Suprapubic skin (tissue), 4 donors: ENCODE measurements around the gene ZNF546. TPM values are rescaled to one million over a fixed set of nuclear protein-coding genes. Genes with fewer than 3 reads are reported as not detected.
A peak's percentile ranks its signal among the peaks of the same experiment; 100 is the strongest.
"Not testable (repeated sequence)": the region's sequence is repeated elsewhere in the genome, so short reads cannot be mapped to it uniquely, and the experiment has no call there.

Source experiments
- DNase-seq, 2 donors: peaks; one replicate each; pipeline ENCODE4 v3.0.0-alpha.2; 2019; ENCODE audit warnings: low spot score in 2 of 2
- H3K27ac ChIP-seq: fragments of 200-600 bp; sonication (generic); one replicate; pipeline ENCODE4 v1.5.1; 2019
- H3K27me3 ChIP-seq: fragments of 200-600 bp; sonication (generic); one replicate; pipeline ENCODE4 v1.5.1; 2019
- H3K36me3 ChIP-seq: fragments of 200-600 bp; sonication (generic); one replicate; pipeline ENCODE4 v1.5.1; 2019
- H3K4me1 ChIP-seq: fragments of 200-600 bp; sonication (generic); one replicate; pipeline ENCODE4 v1.5.1; 2019
- H3K4me3 ChIP-seq: fragments of 200-600 bp; sonication (generic); one replicate; pipeline ENCODE4 v1.5.1; 2019; ENCODE audit warnings: mild to moderate bottlenecking
- H3K9me3 ChIP-seq: fragments of 200-600 bp; sonication (generic); one replicate; pipeline ENCODE4 v1.5.1; 2019
- CTCF ChIP-seq, 2 donors: fragments of 200-600 bp in 1 of 2; fragments of 450-650 bp in 1 of 2; sonication (generic) in 1 of 2; IDR thresholded peaks; one replicate each; pipeline ENCODE4 v1.5.1; 2016 to 2019; ENCODE audit warnings: antibody characterized with exemption in 2 of 2, mild to moderate bottlenecking in 1 of 2, moderate library complexity in 1 of 2
- EP300 ChIP-seq: sonication (generic); formaldehyde crosslinking; IDR thresholded peaks from one replicate; pipeline ENCODE4 v1.6.1; 2017; ENCODE audit warnings: antibody characterized with exemption
- POLR2A ChIP-seq, 2 donors: fragments of 450-650 bp; IDR thresholded peaks; one replicate each; pipeline ENCODE4 v1.6.1; 2017; ENCODE audit warnings: antibody characterized with exemption in 2 of 2, mild to moderate bottlenecking in 2 of 2, moderate library complexity in 2 of 2
- POLR2AphosphoS5 ChIP-seq, 3 donors: sonication (generic); formaldehyde crosslinking; IDR thresholded peaks; one replicate each; pipeline ENCODE4 v1.6.1; 2017; ENCODE audit warnings: antibody characterized with exemption in 3 of 3
- WGBS: methylation state at CpG from one replicate; pipeline ENCODE4 v1.1.5; 2018; 5-methylcytosine and 5-hydroxymethylcytosine counted together
- total RNA-seq, 4 donors: library from RNA; depleted of rRNA; stranded (reverse); fragments of >200 nt; gene quantifications; one replicate each; pipeline ENCODE4 v1.1.0, GENCODE V29; 2016

Gene ZNF546
- total RNA-seq = 1 to 10 TPM in 2 of 4 donors, under 1 TPM in 2; 0.72 to 6.2 (median 1.5) TPM

- WGBS = 6% methylated on average over 25 of the region's 53 CpGs
- Histone ChIP-seq H3K36me3 (no peaks in the 10 kb centered on the region), H3K4me3 (peak within 1 kb of the TSS; percentile 61), H3K27me3 (no peaks in the 10 kb centered on the region), H3K4me1 (peaks cover 18% of the 10 kb centered on the region), H3K27ac (peak within 1 kb of the TSS; percentile 72), H3K9me3 (no peaks in the 10 kb centered on the region)
- TF ChIP-seq CTCF (IDR thresholded peaks at IDR 0.05) (no peak), POLR2A (IDR thresholded peaks at IDR 0.05) (peak in 1 of 2 donors; percentile 89), POLR2AphosphoS5 (IDR thresholded peaks at IDR 0.05) (peak in 2 of 3 donors; percentile 44 to 66)
- DNase-seq = peak; percentile 92 to 94
Measured at GRCh38 chr19:39996811-39997637, at the start of gene ZNF546. Gene ZNF546 (plus strand): TSS chr19:39997060. CDS start chr19:39998327, 1,267 bp downstream.

GRCh38 chr19:39949026-39949747 lies 47.7 kb upstream of the ZNF546 start:
- no peak overlapping the region for H3K4me3 ChIP-seq
- H3K36me3 ChIP-seq = no peaks in the 10 kb centered on the region
- 71% methylated on average over 2 of the region's 2 CpGs for WGBS
- TF ChIP-seq CTCF (IDR thresholded peaks at IDR 0.05) (no peak), EP300 (no peak), POLR2AphosphoS5 (IDR thresholded peaks at IDR 0.05) (no peak), POLR2A (IDR thresholded peaks at IDR 0.05) (no peak)
- no peaks in the 10 kb centered on the region for H3K9me3 ChIP-seq
- H3K4me1 ChIP-seq = no peaks in the 10 kb centered on the region
- DNase-seq = no peak
- H3K27me3 ChIP-seq = no peaks in the 10 kb centered on the region
- H3K27ac ChIP-seq = no peak overlapping the region

- 78% methylated on average over 2 of the region's 2 CpGs for WGBS
- H3K27ac ChIP-seq = no peak overlapping the region
- no peak for TF ChIP-seq EP300
- TF ChIP-seq CTCF (IDR thresholded peaks at IDR 0.05) = no peak
- TF ChIP-seq POLR2A (IDR thresholded peaks at IDR 0.05) = no peak
- TF ChIP-seq POLR2AphosphoS5 (IDR thresholded peaks at IDR 0.05) = no peak
Measured at GRCh38 chr19:39951065-39951650, 45.7 kb upstream of the ZNF546 start.

GRCh38 chr19:39951686-39952085 lies 45.2 kb upstream of the ZNF546 start:
- Histone ChIP-seq H3K27me3 (no peaks in the 10 kb centered on the region), H3K36me3 (no peaks in the 10 kb centered on the region), H3K4me3 (no peak overlapping the region), H3K27ac (no peak overlapping the region), H3K4me1 (no peaks in the 10 kb centered on the region), H3K9me3 (no peaks in the 10 kb centered on the region)
- WGBS = 47% methylated on average over 3 of the region's 3 CpGs
- no peak for TF ChIP-seq CTCF (IDR thresholded peaks at IDR 0.05)
- TF ChIP-seq POLR2AphosphoS5 (IDR thresholded peaks at IDR 0.05) = no peak
- TF ChIP-seq EP300 = no peak
- TF ChIP-seq POLR2A (IDR thresholded peaks at IDR 0.05) = no peak
- no peak for DNase-seq

More at GRCh38 chr19:39951065-39951650, 45.7 kb upstream of the ZNF546 start:
- no peaks in the 10 kb centered on the region for H3K27me3 ChIP-seq
- no peaks in the 10 kb centered on the region for H3K9me3 ChIP-seq
- no peaks in the 10 kb centered on the region for H3K4me1 ChIP-seq
- DNase-seq = no peak
- no peaks in the 10 kb centered on the region for H3K36me3 ChIP-seq
- no peak overlapping the region for H3K4me3 ChIP-seq

GRCh38 chr19:39953915-39954314 lies 42.9 kb upstream of the ZNF546 start:
- WGBS = 87% methylated on average over 7 of the region's 7 CpGs
- no peak for TF ChIP-seq POLR2A (IDR thresholded peaks at IDR 0.05)
- no peak for TF ChIP-seq CTCF (IDR thresholded peaks at IDR 0.05)
- no peak for TF ChIP-seq POLR2AphosphoS5 (IDR thresholded peaks at IDR 0.05)
- TF ChIP-seq EP300 = no peak
- Histone ChIP-seq H3K36me3 (no peaks in the 10 kb centered on the region), H3K27ac (no peak overlapping the region), H3K9me3 (no peaks in the 10 kb centered on the region), H3K4me1 (no peaks in the 10 kb centered on the region), H3K27me3 (no peaks in the 10 kb centered on the region), H3K4me3 (no peak overlapping the region)
- DNase-seq = no peak

GRCh38 chr19:39957886-39958285 lies 39.0 kb upstream of the ZNF546 start:
- not testable (repeated sequence) for H3K4me1 ChIP-seq, H3K4me3 ChIP-seq, H3K27ac ChIP-seq, DNase-seq, H3K9me3 ChIP-seq, H3K36me3 ChIP-seq, H3K27me3 ChIP-seq
- WGBS = 91% methylated on average over 5 of the region's 5 CpGs

GRCh38 chr19:39958942-39959341 lies 37.9 kb upstream of the ZNF546 start:
- not testable (repeated sequence) for H3K27me3 ChIP-seq, H3K27ac ChIP-seq, H3K36me3 ChIP-seq, H3K4me3 ChIP-seq, H3K9me3 ChIP-seq, DNase-seq, H3K4me1 ChIP-seq
- WGBS = 76% methylated on average over 3 of the region's 3 CpGs
